ENCODE results near the gene ZMIZ1. TPM values are rescaled to one million over a fixed set of nuclear protein-coding genes. Genes with fewer than 3 reads are reported as not detected.

The ZMIZ1 gene
- total RNA-seq, 1 donor from 2014 or later, result 80.4 TPM

- H3K4me3 Mint-ChIP-seq (ENCODE audit: low read depth), result no peak overlapping the region
- H3K27me3 Mint-ChIP-seq (ENCODE audit: low read depth), result no peaks in the 10 kb centered on the region
- peaks cover 3% of the 10 kb centered on the region for H3K36me3 Mint-ChIP-seq (ENCODE audit: low read depth)
- DNase-seq (ENCODE audit: low spot score), result no peak
- no peaks in the 10 kb centered on the region for H3K9me3 Mint-ChIP-seq
- H3K27ac Mint-ChIP-seq, result no peak overlapping the region
- peaks cover 24% of the 10 kb centered on the region for H3K4me1 Mint-ChIP-seq (ENCODE audit: low read depth)
- intact Hi-C loops (cut with micrococcal nuclease), result no loop called here
Observed at GRCh38 chr10:79238158-79238520, 169.4 kb downstream of the ZMIZ1 start.

DNA sequence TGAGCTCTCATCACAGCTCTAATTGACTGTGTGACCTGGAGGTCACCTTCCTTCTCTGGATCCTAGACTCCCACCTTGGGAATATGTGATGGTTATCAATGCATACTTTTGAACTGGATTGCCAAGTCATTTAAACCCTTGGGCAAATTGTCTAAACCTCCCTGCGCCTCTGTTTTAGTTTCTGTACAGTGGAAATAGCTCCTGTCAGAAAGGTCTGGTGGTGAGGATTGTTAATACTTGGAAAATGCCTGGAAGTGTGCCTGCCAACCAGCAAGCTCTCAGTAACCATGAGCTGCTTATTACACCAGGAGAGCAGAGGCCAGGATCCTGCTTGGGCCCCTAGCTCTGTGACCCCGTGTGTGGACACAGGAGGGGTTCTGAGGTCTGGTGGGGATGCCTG is 169.8 kb downstream of the ZMIZ1 start:
- no peaks in the 10 kb centered on the region for H3K27me3 Mint-ChIP-seq (ENCODE audit: low read depth)
- H3K27ac Mint-ChIP-seq, result no peak overlapping the region
- no peaks in the 10 kb centered on the region for H3K9me3 Mint-ChIP-seq
- DNase-seq (ENCODE audit: low spot score), result no peak
- intact Hi-C loops (cut with micrococcal nuclease), result no loop called here
- H3K4me3 Mint-ChIP-seq (ENCODE audit: low read depth), result no peak overlapping the region
- peaks cover 3% of the 10 kb centered on the region for H3K36me3 Mint-ChIP-seq (ENCODE audit: low read depth)
- peaks cover 24% of the 10 kb centered on the region for H3K4me1 Mint-ChIP-seq (ENCODE audit: low read depth)

DNA sequence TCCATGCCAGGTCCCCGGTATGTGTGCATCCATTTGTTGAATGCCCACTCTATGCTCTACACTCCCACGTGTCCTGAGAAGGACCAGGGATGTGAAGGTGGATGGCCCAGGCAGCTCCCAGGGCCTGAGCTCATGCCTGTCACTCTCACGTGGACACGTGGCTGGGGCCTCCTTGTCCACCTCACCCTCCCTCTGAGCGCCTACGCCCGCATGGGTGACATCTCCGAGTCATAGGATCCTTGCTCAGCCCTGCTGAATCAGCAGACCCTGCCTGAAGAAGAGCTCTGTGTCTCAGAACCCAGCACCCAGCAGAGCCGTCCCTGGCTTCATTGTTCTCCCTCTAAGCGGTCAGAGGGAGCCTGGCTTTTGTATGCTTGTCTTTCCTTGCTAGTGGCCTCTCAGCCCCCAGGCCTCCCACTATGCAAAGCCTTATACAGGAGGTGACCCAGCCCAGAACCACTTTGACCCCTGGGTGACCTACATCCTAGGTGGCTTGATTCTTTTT is 170.6 kb downstream of the ZMIZ1 start:
- intact Hi-C loops (cut with micrococcal nuclease), result no loop called here
- peaks cover 10% of the 10 kb centered on the region for H3K36me3 Mint-ChIP-seq (ENCODE audit: low read depth)
- no peaks in the 10 kb centered on the region for H3K27me3 Mint-ChIP-seq (ENCODE audit: low read depth)
- H3K27ac Mint-ChIP-seq, result no peak overlapping the region
- no peak overlapping the region for H3K4me3 Mint-ChIP-seq (ENCODE audit: low read depth)
- H3K9me3 Mint-ChIP-seq, result no peaks in the 10 kb centered on the region
- no peak for DNase-seq (ENCODE audit: low spot score)
- H3K4me1 Mint-ChIP-seq (ENCODE audit: low read depth), result peaks cover 31% of the 10 kb centered on the region

- intact Hi-C loops (cut with micrococcal nuclease), result loop anchor here (5.0 kb wide), 3 partner anchors 92 to 1193 kb away; partner anchors contain the start of gene PPIF
- no peaks in the 10 kb centered on the region for H3K27me3 Mint-ChIP-seq (ENCODE audit: low read depth)
- peaks cover 38% of the 10 kb centered on the region for H3K4me1 Mint-ChIP-seq (ENCODE audit: low read depth)
- peak overlapping the region; percentile 25 for H3K27ac Mint-ChIP-seq
- peaks cover 17% of the 10 kb centered on the region for H3K36me3 Mint-ChIP-seq (ENCODE audit: low read depth)
- no peaks in the 10 kb centered on the region for H3K9me3 Mint-ChIP-seq
- DNase-seq (ENCODE audit: low spot score), result no peak
- H3K4me3 Mint-ChIP-seq (ENCODE audit: low read depth), result peak overlapping the region; percentile 30
Observed at GRCh38 chr10:79239924-79240581, 171.3 kb downstream of the ZMIZ1 start.

GRCh38 chr10:79241629-79241989 is 172.8 kb downstream of the ZMIZ1 start:
- Mint-ChIP-seq H3K27me3 (ENCODE audit: low read depth) (no peaks in the 10 kb centered on the region), H3K9me3 (no peaks in the 10 kb centered on the region), H3K4me1 (ENCODE audit: low read depth) (peaks cover 51% of the 10 kb centered on the region), H3K27ac (peak overlapping the region; percentile 92), H3K4me3 (ENCODE audit: low read depth) (peak overlapping the region; percentile 83), H3K36me3 (ENCODE audit: low read depth) (peaks cover 27% of the 10 kb centered on the region)
- no peak for DNase-seq (ENCODE audit: low spot score)
- intact Hi-C loops (cut with micrococcal nuclease), result loop anchor here (5.0 kb wide), 3 partner anchors 91 to 1194 kb away; partner anchors contain the start of gene PPIF

DNA sequence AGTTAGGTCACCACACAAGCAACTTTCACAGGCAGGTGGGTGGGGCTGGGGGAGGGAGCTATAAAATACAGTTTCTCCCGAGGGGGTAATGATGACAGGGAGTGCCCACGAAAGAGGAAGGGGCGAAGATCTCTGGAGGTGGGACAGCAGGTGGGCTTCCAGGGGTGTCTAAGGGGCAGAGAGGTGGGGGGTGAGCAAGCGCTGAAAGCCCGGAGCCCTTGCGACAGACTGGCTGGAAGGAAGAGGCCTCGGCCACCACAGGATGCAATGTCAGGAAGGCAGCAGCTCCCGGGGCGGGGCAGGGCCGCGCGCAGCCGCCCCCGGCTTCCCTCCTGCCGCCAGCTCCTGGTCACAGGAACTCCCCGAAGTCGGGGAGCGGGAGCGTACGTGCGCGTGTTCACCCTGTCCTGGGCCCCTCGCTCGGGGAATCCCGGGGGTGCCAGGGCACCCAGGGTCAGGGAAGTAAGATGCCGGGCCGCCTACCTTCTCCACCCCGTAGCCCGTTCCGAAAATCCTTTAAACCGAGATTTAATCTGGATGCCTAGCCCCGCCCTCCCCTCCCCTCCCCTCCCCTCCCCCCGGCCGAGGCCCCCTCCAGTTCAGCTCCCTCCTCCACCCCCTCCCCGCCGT is 173.3 kb downstream of the ZMIZ1 start:
- peaks cover 54% of the 10 kb centered on the region for H3K4me1 Mint-ChIP-seq (ENCODE audit: low read depth)
- intact Hi-C loops (cut with micrococcal nuclease), result loop anchor here (1.0 to 5.0 kb wide), 8 partner anchors 43 to 1209 kb away; partner anchors contain the start of genes PPIF and RPS24
- H3K27me3 Mint-ChIP-seq (ENCODE audit: low read depth), result no peaks in the 10 kb centered on the region
- H3K27ac Mint-ChIP-seq, result peak overlapping the region; percentile 92
- H3K36me3 Mint-ChIP-seq (ENCODE audit: low read depth), result peaks cover 30% of the 10 kb centered on the region
- H3K9me3 Mint-ChIP-seq, result no peaks in the 10 kb centered on the region
- peak overlapping the region; percentile 83 for H3K4me3 Mint-ChIP-seq (ENCODE audit: low read depth)
- DNase-seq (ENCODE audit: low spot score), result peak; percentile 45

GRCh38 chr10:79242620-79243152 is 173.9 kb downstream of the ZMIZ1 start:
- Mint-ChIP-seq H3K4me3 (ENCODE audit: low read depth) (peak overlapping the region; percentile 78), H3K4me1 (ENCODE audit: low read depth) (peaks cover 56% of the 10 kb centered on the region), H3K36me3 (ENCODE audit: low read depth) (peaks cover 30% of the 10 kb centered on the region), H3K27me3 (ENCODE audit: low read depth) (no peaks in the 10 kb centered on the region), H3K27ac (peak overlapping the region; percentile 78), H3K9me3 (no peaks in the 10 kb centered on the region)
- intact Hi-C loops (cut with micrococcal nuclease), result loop anchor here (1.0 to 5.0 kb wide), 8 partner anchors 43 to 1209 kb away; partner anchors contain the start of genes PPIF and RPS24
- peak; percentile 66 for DNase-seq (ENCODE audit: low spot score)

DNA sequence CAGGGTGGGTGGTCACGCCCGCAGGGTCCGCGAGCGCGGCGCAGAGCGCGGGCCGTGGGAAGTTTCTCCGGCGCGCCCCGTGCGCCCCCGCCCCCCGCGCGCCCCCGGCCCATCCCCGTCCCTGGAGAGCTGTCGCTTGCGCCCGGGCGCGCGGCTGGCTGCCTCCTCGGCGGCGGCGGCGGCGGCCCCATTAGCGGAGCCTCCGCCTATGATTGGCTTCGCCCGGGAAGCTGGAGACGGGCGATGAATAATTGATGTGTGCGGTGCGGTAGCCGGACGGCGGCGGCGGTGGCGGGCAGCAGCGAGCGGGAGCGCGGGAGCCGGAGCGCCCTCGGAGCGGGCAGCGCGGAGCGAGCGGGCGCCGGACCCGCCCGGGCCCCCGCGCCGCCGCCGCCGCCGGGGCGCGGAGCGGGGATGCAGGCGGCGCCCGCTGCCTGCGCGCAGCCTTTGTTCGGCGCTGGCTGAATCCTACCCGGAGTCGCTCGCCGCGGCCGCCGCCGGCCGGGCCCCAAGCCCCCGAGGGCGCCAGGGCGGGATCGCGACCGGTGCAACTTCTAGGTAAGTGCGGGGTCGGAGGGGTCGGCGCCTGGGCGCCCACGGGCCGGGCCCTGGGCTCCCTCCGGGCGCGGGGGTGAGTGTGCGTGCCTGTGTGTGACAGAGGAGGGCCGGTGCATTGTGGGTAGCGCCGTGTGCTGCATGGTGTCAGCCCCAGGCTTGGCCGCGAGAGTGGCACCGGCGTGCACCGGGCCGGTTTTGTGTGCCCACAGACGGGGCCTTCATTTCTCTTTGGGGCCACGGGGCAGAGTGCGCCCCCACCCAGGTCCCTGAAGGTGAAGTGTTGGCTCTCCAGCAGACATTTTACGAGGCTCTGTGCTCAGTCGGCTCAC is 174.7 kb downstream of the ZMIZ1 start:
- no peaks in the 10 kb centered on the region for H3K9me3 Mint-ChIP-seq
- H3K4me1 Mint-ChIP-seq (ENCODE audit: low read depth), result peaks cover 63% of the 10 kb centered on the region
- H3K36me3 Mint-ChIP-seq (ENCODE audit: low read depth), result peaks cover 33% of the 10 kb centered on the region
- intact Hi-C loops (cut with micrococcal nuclease), result loop anchor here (2.0 to 5.0 kb wide), 5 partner anchors 73 to 1196 kb away; partner anchors contain the start of gene PPIF
- H3K4me3 Mint-ChIP-seq (ENCODE audit: low read depth), result peak overlapping the region; percentile 94
- peak overlapping the region; percentile 95 for H3K27ac Mint-ChIP-seq
- H3K27me3 Mint-ChIP-seq (ENCODE audit: low read depth), result no peaks in the 10 kb centered on the region
- peak; percentile 68 for DNase-seq (ENCODE audit: low spot score)

DNA sequence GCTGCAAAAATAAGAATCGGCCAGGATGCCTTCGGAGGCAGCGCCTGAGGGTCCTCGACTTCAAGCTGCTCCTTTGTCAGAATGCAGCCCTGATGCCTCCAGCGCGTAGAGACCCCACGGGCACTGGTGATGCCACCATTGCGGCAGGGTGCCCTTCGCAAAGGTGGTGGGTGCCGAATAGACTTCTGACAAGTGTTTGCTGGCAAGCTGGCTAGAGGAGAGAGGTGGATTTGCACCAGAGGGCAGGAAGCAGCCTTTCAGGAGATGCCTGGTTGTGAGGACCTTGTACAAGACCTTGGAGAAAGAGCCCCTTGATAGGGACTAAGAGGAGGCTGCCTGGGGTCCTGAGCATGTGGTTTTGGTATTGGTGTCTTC is 175.3 kb downstream of the ZMIZ1 start:
- no peak for DNase-seq (ENCODE audit: low spot score)
- peaks cover 68% of the 10 kb centered on the region for H3K4me1 Mint-ChIP-seq (ENCODE audit: low read depth)
- intact Hi-C loops (cut with micrococcal nuclease), result loop anchor here (5.0 kb wide), 3 partner anchors 88 to 1197 kb away; partner anchors contain the start of gene PPIF
- peak overlapping the region; percentile 94 for H3K4me3 Mint-ChIP-seq (ENCODE audit: low read depth)
- H3K36me3 Mint-ChIP-seq (ENCODE audit: low read depth), result peaks cover 33% of the 10 kb centered on the region
- no peaks in the 10 kb centered on the region for H3K27me3 Mint-ChIP-seq (ENCODE audit: low read depth)
- no peaks in the 10 kb centered on the region for H3K9me3 Mint-ChIP-seq
- H3K27ac Mint-ChIP-seq, result peak overlapping the region; percentile 95

GRCh38 chr10:79244841-79245504 is 176.2 kb downstream of the ZMIZ1 start:
- peaks cover 74% of the 10 kb centered on the region for H3K4me1 Mint-ChIP-seq (ENCODE audit: low read depth)
- intact Hi-C loops (cut with micrococcal nuclease), result loop anchor here (5.0 kb wide), 5 partner anchors 87 to 1198 kb away; partner anchors contain the start of genes PPIF and ZMIZ1
- H3K9me3 Mint-ChIP-seq, result no peaks in the 10 kb centered on the region
- peaks cover 33% of the 10 kb centered on the region for H3K36me3 Mint-ChIP-seq (ENCODE audit: low read depth)
- no peaks in the 10 kb centered on the region for H3K27me3 Mint-ChIP-seq (ENCODE audit: low read depth)
- no peak for DNase-seq (ENCODE audit: low spot score)
- peak overlapping the region; percentile 94 for H3K4me3 Mint-ChIP-seq (ENCODE audit: low read depth)
- peak overlapping the region; percentile 95 for H3K27ac Mint-ChIP-seq

- peak overlapping the region; percentile 95 for H3K27ac Mint-ChIP-seq
- H3K4me1 Mint-ChIP-seq (ENCODE audit: low read depth), result peaks cover 73% of the 10 kb centered on the region
- peaks cover 33% of the 10 kb centered on the region for H3K36me3 Mint-ChIP-seq (ENCODE audit: low read depth)
- intact Hi-C loops (cut with micrococcal nuclease), result loop anchor here (5.0 kb wide), 2 partner anchors 108 to 178 kb away; partner anchors contain the start of gene ZMIZ1
- H3K9me3 Mint-ChIP-seq, result no peaks in the 10 kb centered on the region
- DNase-seq (ENCODE audit: low spot score), result no peak
- H3K27me3 Mint-ChIP-seq (ENCODE audit: low read depth), result no peaks in the 10 kb centered on the region
- peak overlapping the region; percentile 94 for H3K4me3 Mint-ChIP-seq (ENCODE audit: low read depth)
Observed at GRCh38 chr10:79245539-79246208, 176.9 kb downstream of the ZMIZ1 start.
